Neuronal stem cell (in vitro differentiated cells): ENCODE measurements around the gene SMG7.

Experiments used
- DNase-seq: peaks from one replicate; pipeline ENCODE4 v3.0.0-alpha.2; 2013; ENCODE audit warnings: low spot score
- H2AFZ ChIP-seq: one replicate; pipeline ENCODE4 v1.6.1; 2013; ENCODE audit warnings: mild to moderate bottlenecking, low read length, inconsistent platforms
- H2AK5ac ChIP-seq: 2 replicates; pipeline ENCODE4 v1.6.1; 2013; ENCODE audit warnings: low read depth, mild to moderate bottlenecking, inconsistent platforms, low read length, moderate library complexity, mixed read lengths
- H2BK120ac ChIP-seq: 2 replicates; pipeline ENCODE4 v1.6.1; 2013; ENCODE audit warnings: low read depth, mild to moderate bottlenecking, inconsistent platforms, low read length, moderate library complexity, mixed read lengths
- H2BK12ac ChIP-seq: one replicate; pipeline ENCODE4 v1.6.1; 2013; ENCODE audit warnings: low read length, inconsistent platforms
- H2BK15ac ChIP-seq: 2 replicates; pipeline ENCODE4 v1.6.1; 2013; ENCODE audit warnings: mild to moderate bottlenecking, low read length, inconsistent platforms, mixed read lengths
- H2BK5ac ChIP-seq: one replicate; pipeline ENCODE4 v1.6.1; 2013; ENCODE audit warnings: inconsistent platforms, mild to moderate bottlenecking, low read length, moderate library complexity
- H3K14ac ChIP-seq: one replicate; pipeline ENCODE4 v1.6.1; 2013; ENCODE audit warnings: low read length, inconsistent platforms
- H3K18ac ChIP-seq: 2 replicates; pipeline ENCODE4 v1.6.1; 2013; ENCODE audit warnings: low read length, inconsistent platforms
- H3K23ac ChIP-seq: 2 replicates; pipeline ENCODE4 v1.6.1; 2013; ENCODE audit warnings: low read depth, mild to moderate bottlenecking, mixed read lengths, low read length, inconsistent platforms; ENCODE audit not compliant: poor library complexity
- H3K27ac ChIP-seq: replicated peaks from 3 replicates; pipeline ENCODE4 v1.5.1; 2013; ENCODE audit warnings: low read length, inconsistent platforms
- H3K27me3 ChIP-seq, 3 experiments: 2 replicates each; pipeline ENCODE4 v1.6.1; 2013; ENCODE audit warnings: low read length in 3 of 3, mild to moderate bottlenecking in 2 of 3, inconsistent platforms in 1 of 3, low read depth in 1 of 3, mixed read lengths in 1 of 3, moderate library complexity in 1 of 3; ENCODE audit not compliant: control insufficient read depth in 3 of 3, insufficient read depth in 3 of 3
- H3K36me3 ChIP-seq, 2 donors: replicated peaks in 1 of 2; 2 replicates each; pipeline ENCODE4 v1.6.1; 2013; ENCODE audit warnings: low read length in 2 of 2; ENCODE audit not compliant: control insufficient read depth in 2 of 2, insufficient read depth in 2 of 2
- H3K4ac ChIP-seq: 2 replicates; pipeline ENCODE4 v1.6.1; 2013; ENCODE audit warnings: inconsistent platforms, mild to moderate bottlenecking, low read length, moderate library complexity
- H3K4me1 ChIP-seq, 2 donors: 1 replicate in 1 of 2; 2 replicates in 1 of 2; pipeline ENCODE4 v1.6.1; 2013; ENCODE audit warnings: low read length in 2 of 2, low read depth in 1 of 2; ENCODE audit not compliant: control insufficient read depth in 2 of 2, insufficient read depth in 1 of 2
- H3K4me2 ChIP-seq: one replicate; pipeline ENCODE4 v1.6.1; 2013; ENCODE audit warnings: mild to moderate bottlenecking, low read length, inconsistent platforms; ENCODE audit not compliant: insufficient read depth, poor library complexity, severe bottlenecking
- H3K4me3 ChIP-seq, 2 donors: 2 replicates each; pipeline ENCODE4 v1.5.1; 2013; ENCODE audit warnings: low read length in 2 of 2, mild to moderate bottlenecking in 2 of 2, inconsistent platforms in 1 of 2, moderate library complexity in 1 of 2
- H3K79me1 ChIP-seq: one replicate; pipeline ENCODE4 v1.6.1; 2013; ENCODE audit warnings: low read depth, mild to moderate bottlenecking, inconsistent platforms, low read length, moderate library complexity
- H3K9ac ChIP-seq: one replicate; pipeline ENCODE4 v1.6.1; 2013; ENCODE audit warnings: mild to moderate bottlenecking, low read depth, low read length, inconsistent platforms; ENCODE audit not compliant: poor library complexity
- H3K9me3 ChIP-seq, 2 donors: replicated peaks in 1 of 2; 2 replicates each; pipeline versions ENCODE3 to v1.6.1; 2013; ENCODE audit warnings: low read length in 2 of 2, mild to moderate bottlenecking in 2 of 2, inconsistent platforms in 1 of 2, low read depth in 1 of 2, mixed read lengths in 1 of 2, moderate library complexity in 1 of 2; ENCODE audit not compliant: control insufficient read depth in 2 of 2, insufficient read depth in 1 of 2
- H4K8ac ChIP-seq: one replicate; pipeline ENCODE4 v1.6.1; 2013; ENCODE audit warnings: low read depth, mild to moderate bottlenecking, inconsistent platforms, low read length, moderate library complexity
- H4K91ac ChIP-seq: one replicate; pipeline ENCODE4 v1.6.1; 2013; ENCODE audit warnings: low read length, low read depth, mild to moderate bottlenecking, inconsistent platforms; ENCODE audit not compliant: poor library complexity
- WGBS, 2 donors: extraction: QIAGEN DNeasy Blood & Tissue Kit; methylation state at CpG; one replicate each; pipeline ENCODE4 v1.1.7; 2013; ENCODE audit warnings: missing lambda C conversion rate in 2 of 2, mixed read lengths in 1 of 2; ENCODE audit not compliant: insufficient read length in 2 of 2, insufficient replicate concordance in 1 of 2; ENCODE audit errors: extremely low coverage in 2 of 2; 5-methylcytosine and 5-hydroxymethylcytosine counted together

SMG7 gene

DNA sequence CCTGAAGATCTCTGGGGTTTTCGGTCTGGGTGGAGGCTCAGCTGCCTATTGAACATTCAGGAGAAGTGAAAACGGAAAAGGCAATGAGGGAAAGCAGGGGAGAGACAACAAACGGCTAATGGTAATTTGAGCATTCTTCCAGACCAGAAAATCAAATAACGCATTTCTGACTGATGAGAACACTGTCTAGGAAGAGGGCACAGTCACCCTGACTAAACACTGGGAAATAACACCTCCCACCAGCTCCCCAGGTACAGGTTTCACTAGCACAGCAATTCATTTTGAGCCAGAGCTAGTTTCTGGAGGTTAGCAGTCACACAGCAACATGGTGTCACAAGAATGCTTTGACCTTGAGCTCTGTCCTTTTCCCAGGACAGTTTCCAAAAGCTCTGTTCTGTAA lies 96.8 kb downstream of the SMG7 start:
- Histone ChIP-seq H3K14ac (no peak overlapping the region), H4K8ac (no peak overlapping the region), H3K27me3 (no peaks in the 10 kb centered on the region), H3K23ac (no peak overlapping the region), H3K79me1 (no peaks in the 10 kb centered on the region), H3K4me2 (no peak overlapping the region), H3K4me1 (peaks cover 0 to 1% of the 10 kb centered on the region in 2 donors), H3K9me3 (no peaks in the 10 kb centered on the region), H2BK120ac (no peak overlapping the region), H2BK15ac (no peak overlapping the region), H4K91ac (no peak overlapping the region), H3K36me3 (no peaks in the 10 kb centered on the region), H3K9ac (no peak overlapping the region), H3K18ac (no peak overlapping the region), H2BK5ac (no peak overlapping the region), H2BK12ac (no peak overlapping the region), H3K27ac (no peak overlapping the region), H2AFZ (no peak overlapping the region), H3K4ac (no peak overlapping the region), H3K4me3 (no peak overlapping the region), H2AK5ac (no peak overlapping the region)
- no peak for DNase-seq
- no CpG with 5 or more reads among the region's 4 CpGs for WGBS, 2 donors

DNA sequence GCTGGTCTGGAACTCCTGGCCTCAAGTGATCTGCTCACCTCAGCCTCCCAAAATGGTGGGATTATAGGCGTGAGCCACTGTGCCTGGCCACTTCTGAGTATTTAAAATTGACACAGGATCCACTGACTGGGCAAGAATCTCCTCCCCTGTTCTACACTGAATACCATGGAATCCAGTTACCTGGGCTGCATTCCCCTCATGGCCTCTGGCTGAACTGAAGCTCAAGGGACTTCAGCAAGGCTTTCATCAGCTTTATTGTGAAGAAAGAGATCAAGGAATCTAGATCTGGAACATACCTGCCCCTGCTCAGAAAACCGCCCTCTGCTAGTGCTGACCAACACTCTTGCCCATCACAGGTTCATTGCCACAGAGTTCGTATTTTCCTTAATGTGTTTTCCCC lies 97.5 kb downstream of the SMG7 start:
- Histone ChIP-seq H3K14ac (no peak overlapping the region), H4K91ac (no peak overlapping the region), H3K23ac (no peak overlapping the region), H3K9ac (no peak overlapping the region), H3K4ac (no peak overlapping the region), H3K9me3 (no peaks in the 10 kb centered on the region), H2BK15ac (no peak overlapping the region), H3K79me1 (no peaks in the 10 kb centered on the region), H3K27me3 (no peaks in the 10 kb centered on the region), H2AK5ac (no peak overlapping the region), H3K18ac (no peak overlapping the region), H3K36me3 (no peaks in the 10 kb centered on the region), H3K4me3 (no peak overlapping the region), H2BK12ac (no peak overlapping the region), H3K27ac (no peak overlapping the region), H4K8ac (no peak overlapping the region), H3K4me2 (no peak overlapping the region), H2BK5ac (no peak overlapping the region), H3K4me1 (peaks cover 0 to 1% of the 10 kb centered on the region in 2 donors), H2BK120ac (no peak overlapping the region), H2AFZ (no peak overlapping the region)
- no CpG with 5 or more reads among the region's 3 CpGs for WGBS, 2 donors
- DNase-seq = no peak

DNA sequence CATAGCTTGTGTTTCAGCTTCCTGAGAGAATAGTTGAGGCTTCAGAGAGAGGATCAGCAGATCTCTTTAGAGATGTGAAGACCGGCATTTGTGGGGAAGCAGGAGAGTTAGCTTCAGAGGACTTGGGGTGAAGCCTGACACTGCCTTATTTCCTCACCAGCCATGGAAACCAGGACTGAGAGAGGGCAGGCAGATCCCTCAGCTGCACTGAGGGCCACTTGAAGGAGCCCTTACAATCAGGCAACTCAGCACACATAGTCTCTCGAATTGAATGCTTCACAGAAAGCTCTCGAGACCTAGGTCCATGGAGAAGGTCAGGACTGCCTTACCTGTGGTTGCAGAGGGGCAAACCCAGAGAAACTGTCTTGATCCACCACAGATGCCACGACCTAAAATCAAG lies 98.2 kb downstream of the SMG7 start:
- Histone ChIP-seq H3K23ac (no peak overlapping the region), H3K9ac (no peak overlapping the region), H3K27me3 (no peaks in the 10 kb centered on the region), H3K79me1 (no peaks in the 10 kb centered on the region), H3K4ac (no peak overlapping the region), H3K4me2 (no peak overlapping the region), H3K9me3 (no peaks in the 10 kb centered on the region), H2AK5ac (no peak overlapping the region), H4K8ac (no peak overlapping the region), H3K4me3 (no peak overlapping the region), H3K4me1 (peaks cover 0 to 1% of the 10 kb centered on the region in 2 donors), H2BK15ac (no peak overlapping the region), H2BK120ac (no peak overlapping the region), H3K18ac (no peak overlapping the region), H4K91ac (no peak overlapping the region), H3K27ac (no peak overlapping the region), H3K36me3 (no peaks in the 10 kb centered on the region), H2BK12ac (no peak overlapping the region), H2BK5ac (no peak overlapping the region), H3K14ac (no peak overlapping the region), H2AFZ (no peak overlapping the region)
- no peak for DNase-seq
- no CpG with 5 or more reads among the region's 4 CpGs for WGBS, 2 donors

DNA sequence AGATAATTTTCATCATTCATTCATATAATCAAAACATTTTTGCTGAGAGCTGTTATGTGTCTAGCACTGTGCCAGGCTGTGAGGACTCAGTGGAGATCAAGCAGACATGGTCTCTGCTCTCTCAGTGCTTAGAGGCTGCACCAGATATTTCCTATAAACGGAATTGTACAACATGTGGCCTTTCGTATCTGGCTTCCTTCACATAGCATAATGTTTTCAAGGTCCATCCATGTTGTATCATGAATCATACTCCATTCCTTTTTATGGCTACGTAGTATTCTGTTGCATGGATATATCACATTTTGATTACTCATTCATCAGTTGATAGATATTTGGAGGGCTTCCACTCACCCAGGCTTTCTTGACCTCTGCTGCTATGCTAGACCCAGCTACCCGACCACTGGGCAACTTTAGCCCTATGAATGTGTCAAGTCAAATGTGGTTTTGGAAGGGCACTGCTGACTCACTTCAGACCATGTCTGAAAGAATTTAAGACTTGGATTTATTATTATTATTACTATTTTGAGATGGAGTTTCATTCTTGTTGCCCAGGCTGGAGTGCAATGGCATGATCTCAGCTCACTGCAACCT lies 99.5 kb downstream of the SMG7 start:
- Histone ChIP-seq H2BK120ac (no peak overlapping the region), H4K91ac (no peak overlapping the region), H3K4me3 (no peak overlapping the region), H3K4me2 (no peak overlapping the region), H2BK12ac (no peak overlapping the region), H3K4me1 (peaks cover 0 to 1% of the 10 kb centered on the region in 2 donors), H3K4ac (no peak overlapping the region), H3K27me3 (peaks cover 0 to 5% (median 0%) of the 10 kb centered on the region in 3 experiments), H3K79me1 (no peaks in the 10 kb centered on the region), H3K9ac (no peak overlapping the region), H3K27ac (no peak overlapping the region), H3K9me3 (no peaks in the 10 kb centered on the region), H3K36me3 (no peaks in the 10 kb centered on the region), H2BK5ac (no peak overlapping the region), H4K8ac (no peak overlapping the region), H2BK15ac (no peak overlapping the region), H2AFZ (no peak overlapping the region), H2AK5ac (no peak overlapping the region), H3K14ac (no peak overlapping the region), H3K23ac (no peak overlapping the region), H3K18ac (no peak overlapping the region)
- DNase-seq = no peak
- no CpG with 5 or more reads among the region's 4 CpGs for WGBS, 2 donors
